ENCODE data around the gene MARF1.

- TF ChIP-seq CTCF (IDR thresholded peaks at IDR 0.05): no peak
- TF ChIP-seq POLR2A (IDR thresholded peaks at IDR 0.05): no peak
These were observed 78.2 kb downstream of the MARF1 start for GRCh38 chr16:15564604-15565339.

All from lower leg skin (tissue), 3 donors.